ENCODE results near the gene CHD3.

GRCh38 chr17:7947651-7948050, 59.1 kb downstream of the CHD3 start:
- TF ChIP-seq SUZ12 (IDR thresholded peaks at IDR 0.05; ENCODE audit: extremely low read depth, insufficient read depth, insufficient read length) (no peak), YY1 (IDR thresholded peaks at IDR 0.05; ENCODE audit: insufficient read depth, insufficient read length) (no peak)

Data from NT2/D1 (cell line).